HepG2 (cell line): ENCODE measurements around the gene TRIM27. TPM values are rescaled to one million over a fixed set of nuclear protein-coding genes. Genes with fewer than 3 reads are reported as not detected.
A peak's percentile ranks its signal among the peaks of the same experiment; 100 is the strongest.

Experiments
- ASH2L ChIP-seq: fragments of 300-600, 200-600 bp; sonication (generic); IDR thresholded peaks from 2 replicates; pipeline ENCODE4 v1.7.0; 2017; ENCODE audit warnings: low read depth, mild to moderate bottlenecking, moderate library complexity, mixed read lengths, low read length; ENCODE audit not compliant: insufficient read length
- DNMT3B ChIP-seq: conservative IDR thresholded peaks from 2 replicates; pipeline ENCODE4 v1.6.1; 2016; ENCODE audit warnings: missing biosample characterization, control low read depth
- ERF ChIP-seq: IDR thresholded peaks from 2 replicates; pipeline ENCODE4 v1.6.1; 2018; ENCODE audit warnings: missing biosample characterization, missing genetic modification reagents
- GZF1 ChIP-seq: sonication (generic); formaldehyde crosslinking; IDR thresholded peaks from 2 replicates; pipeline ENCODE4 v1.5.1; 2020; ENCODE audit warnings: mild to moderate bottlenecking, missing genetic modification reagents
- HDAC2 ChIP-seq: sonication (generic); formaldehyde crosslinking; IDR thresholded peaks from 2 replicates; pipeline ENCODE4 v1.4.0; 2020; ENCODE audit warnings: missing genetic modification reagents
- JUN ChIP-seq: sonication (generic); formaldehyde crosslinking; IDR thresholded peaks from 2 replicates; pipeline ENCODE4 v1.4.0; 2020; ENCODE audit warnings: mild to moderate bottlenecking, missing genetic modification reagents
- KIAA2018 ChIP-seq: sonication (generic); formaldehyde crosslinking; IDR thresholded peaks from 2 replicates; pipeline ENCODE4 v1.5.0; 2020; ENCODE audit warnings: mild to moderate bottlenecking, missing genetic modification reagents, borderline replicate concordance
- NCOR1 ChIP-seq: fragments of 200-600 bp; sonication (generic); IDR thresholded peaks from 2 replicates; pipeline ENCODE4 v1.7.0; 2017; ENCODE audit warnings: antibody characterized with exemption, low read length, borderline replicate concordance
- RFXANK ChIP-seq: IDR thresholded peaks from 2 replicates; pipeline ENCODE4 v1.6.1; 2016
- RORA ChIP-seq: sonication (generic); formaldehyde crosslinking; IDR thresholded peaks from 2 replicates; pipeline ENCODE4 v1.5.0; 2020; ENCODE audit warnings: mild to moderate bottlenecking, missing genetic modification reagents, moderate library complexity
- SAP130 ChIP-seq: IDR thresholded peaks from 2 replicates; pipeline ENCODE4 v1.6.1; 2016; ENCODE audit warnings: low read depth
- SKI ChIP-seq: fragments of 450-650 bp; IDR thresholded peaks from one replicate; pipeline ENCODE4 v1.6.1; 2018; ENCODE audit warnings: mild to moderate bottlenecking; ENCODE audit not compliant: partially characterized antibody
- SRF ChIP-seq: IDR thresholded peaks from 2 replicates; pipeline ENCODE4 v1.6.1; 2011; ENCODE audit warnings: mild to moderate bottlenecking, low read depth, low read length, moderate library complexity
- TGIF2 ChIP-seq: IDR thresholded peaks from 2 replicates; pipeline ENCODE4 v1.6.1; 2016; ENCODE audit warnings: control low read depth, missing compliant biosample characterization
- ZKSCAN8 ChIP-seq: IDR thresholded peaks from 2 replicates; pipeline ENCODE4 v1.6.1; 2016; ENCODE audit warnings: borderline replicate concordance, missing genetic modification reagents, missing compliant biosample characterization
- ZNF10 ChIP-seq: sonication (generic); formaldehyde crosslinking; IDR thresholded peaks from 2 replicates; pipeline ENCODE4 v1.4.0; 2020; ENCODE audit warnings: mild to moderate bottlenecking, low read depth, missing genetic modification reagents, borderline replicate concordance
- ZNF34 ChIP-seq: sonication (generic); formaldehyde crosslinking; IDR thresholded peaks from 2 replicates; pipeline ENCODE4 v1.4.0; 2020; ENCODE audit warnings: mild to moderate bottlenecking, missing genetic modification reagents, borderline replicate concordance
- ZNF460 ChIP-seq: sonication (generic); formaldehyde crosslinking; IDR thresholded peaks from 2 replicates; pipeline ENCODE4 v1.5.1; 2020; ENCODE audit warnings: missing genetic modification reagents, mild to moderate bottlenecking, borderline replicate concordance
- ZNF512B ChIP-seq: sonication (generic); formaldehyde crosslinking; IDR thresholded peaks from 2 replicates; pipeline ENCODE4 v1.5.1; 2020; ENCODE audit warnings: missing genetic modification reagents, mild to moderate bottlenecking, borderline replicate concordance
- ZSCAN29 ChIP-seq: sonication (generic); formaldehyde crosslinking; conservative IDR thresholded peaks from 2 replicates; pipeline ENCODE4 v1.4.0; 2020; ENCODE audit warnings: mild to moderate bottlenecking, missing genetic modification reagents
- polyA plus RNA-seq, 8 experiments: library from polyadenylated mRNA; depleted of rRNA in 3 of 8; stranded (reverse) in 7 of 8; unstranded in 1 of 8; fragments of >200 nt; fragmentation: Illumina TruSeq in 4 of 8; extraction: Trizol in 4 of 8; gene quantifications; 2 replicates each; pipeline versions ENCODE4 v1.2.1 to v1.2.3, GENCODE V29; 2011 to 2016; ENCODE audit warnings: low read depth in 4 of 8, missing spikeins in 1 of 8, mixed read lengths in 1 of 8; ENCODE audit not compliant: insufficient read depth in 1 of 8
- total RNA-seq, 5 experiments: library from RNA; depleted of rRNA; stranded (reverse); fragments of >200 nt; fragmentation: Illumina TruSeq; extraction: Trizol; gene quantifications; 2 replicates each; pipeline ENCODE4 v1.2.3, GENCODE V29; 2016; ENCODE audit warnings: low read depth in 1 of 5

Gene TRIM27
- total and polyA plus RNA-seq, 2 of the 13 experiments (the other 11 are each of a cell fraction or from before 2014, with no cell fraction given), result 88.6 to 112 TPM

DNA sequence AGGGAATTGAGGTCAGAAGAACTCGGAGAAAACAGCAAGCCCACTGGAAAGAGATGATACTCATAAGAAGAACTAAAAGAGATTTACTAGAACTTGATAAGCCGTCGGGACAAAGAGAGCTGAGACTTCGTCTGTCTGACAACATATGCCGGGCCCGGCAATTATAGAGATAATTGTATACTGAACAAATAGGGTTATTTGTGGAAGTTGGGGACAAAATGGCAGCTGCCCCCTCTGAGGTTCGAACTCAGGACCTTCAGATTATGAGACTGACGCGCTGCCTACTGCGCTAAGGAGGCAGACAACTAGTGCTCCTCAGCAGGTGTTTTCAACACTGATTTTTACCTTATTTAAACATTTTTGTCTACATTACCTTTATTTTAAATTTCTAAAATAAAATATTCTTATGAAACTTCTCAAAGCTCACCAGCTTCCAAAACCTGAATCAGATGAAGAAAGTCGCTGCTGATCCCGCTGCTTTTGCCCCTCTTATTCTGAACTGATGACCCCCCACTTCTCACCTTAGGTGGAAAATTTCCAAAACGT lies 29.3 kb upstream of the TRIM27 start (continued):
- TF ChIP-seq KIAA2018 (CRISPR knock-in tag) (no peak), ERF (CRISPR knock-in tag) (peak; percentile 75), ZNF512B (peak; percentile 48; the same call in 1 of the 2 replicates), TGIF2 (0 out of 2 replicates have a peak, but pooled peaks have one; percentile 24), SAP130 (CRISPR knock-in tag) (peak; percentile 47), GZF1 (CRISPR knock-in tag) (no peak), SKI (peak; percentile 39), SRF (no peak; the same call in 1 of the 2 replicates), ZNF34 (CRISPR knock-in tag) (peak; percentile 56; the same call in 1 of the 2 replicates), ZKSCAN8 (peak; percentile 93), NCOR1 (peak; percentile 82; the same call in 1 of the 2 replicates), ZSCAN29 (CRISPR knock-in tag) (0 out of 2 replicates have a peak, but pooled peaks have one; percentile 34), JUN (CRISPR knock-in tag) (no peak), RORA (CRISPR knock-in tag) (0 out of 2 replicates have a peak, but pooled peaks have one; percentile 46), HDAC2 (CRISPR knock-in tag) (peak; percentile 79), ZNF460 (no peak), ASH2L (no peak), DNMT3B (CRISPR knock-in tag) (0 out of 2 replicates have a peak, but pooled peaks have one; percentile 85), ZNF10 (CRISPR knock-in tag) (no peak), RFXANK (CRISPR knock-in tag) (0 out of 2 replicates have a peak, but pooled peaks have one; percentile 47)
